ENCODE data around the gene SCD5. TPM values are rescaled to one million over a fixed set of nuclear protein-coding genes. Genes with fewer than 3 reads are reported as not detected.

Gene SCD5
- total and polyA plus RNA-seq, 2 donors (not counting 3 experiments of a cell fraction or from before 2014, with no cell fraction given) = 38.4 to 38.5 TPM

GRCh38 chr4:82765134-82765533, 33.5 kb downstream of the SCD5 start:
- FAIRE-seq = no peak
- BruUV-seq (replicated peaks) = no TSS peak

More at GRCh38 chr4:82765134-82765533, 33.5 kb downstream of the SCD5 start:
- Histone ChIP-seq H3K9me3 (replicated peaks; ENCODE audit: control insufficient read depth, insufficient read depth, low read length) (no peaks in the 10 kb centered on the region), H3K9me1 (replicated peaks; ENCODE audit: control insufficient read depth, extremely low read depth, insufficient read depth, low read length) (no peaks in the 10 kb centered on the region), H2AFZ (ENCODE audit: low read depth, low read length) (no peak overlapping the region), H3K4me2 (ENCODE audit: insufficient read depth, low read length) (no peak overlapping the region), H4K20me1 (replicated peaks; ENCODE audit: control insufficient read depth, extremely low read depth, insufficient read depth, low read length) (no peaks in the 10 kb centered on the region), H3K36me3 (ENCODE audit: control insufficient read depth in 2 of 2, extremely low read depth in 1 of 2, insufficient read depth in 2 of 2, low read length in 2 of 2) (no peaks in the 10 kb centered on the region), H3K4me1 (ENCODE audit: control insufficient read depth, extremely low read depth, insufficient read depth, low read length) (no peaks in the 10 kb centered on the region), H3K27me3 (ENCODE audit: control insufficient read depth in 2 of 2, insufficient read depth in 2 of 2, low read length in 2 of 2) (no peaks in the 10 kb centered on the region), H3K27ac (ENCODE audit: insufficient read depth, low read depth, low read length) (no peak overlapping the region), H3K9ac (replicated peaks; ENCODE audit: extremely low read depth, insufficient read depth, low read length) (no peak overlapping the region), H3K4me3 (replicated peaks in 1 of 3; ENCODE audit: insufficient read depth in 1 of 3, low read depth in 1 of 3, low read length in 3 of 3) (no peak overlapping the region), H3K79me2 (ENCODE audit: control insufficient read depth, insufficient read depth, low read length) (no peaks in the 10 kb centered on the region)
- no peak for TF ChIP-seq MYC (IDR thresholded peaks at IDR 0.05; ENCODE audit: low read depth, low read length)
- no peak for TF ChIP-seq POLR2A (IDR thresholded peaks at IDR 0.05; ENCODE audit: low read depth, low read length)
- TF ChIP-seq JUN (IDR thresholded peaks at IDR 0.05; ENCODE audit: borderline replicate concordance, insufficient read depth, insufficient read length, low read depth) = no peak
- no peak for TF ChIP-seq MAX (IDR thresholded peaks at IDR 0.05; ENCODE audit: insufficient read depth, insufficient read length)
- no peak for TF ChIP-seq FOS (IDR thresholded peaks at IDR 0.05; ENCODE audit: borderline replicate concordance, insufficient read depth, low read length)
- no peak for TF ChIP-seq POLR2AphosphoS5 (IDR thresholded peaks at IDR 0.05; ENCODE audit: insufficient read depth, low read depth, low read length)
- no peak for TF ChIP-seq CTCF (IDR thresholded peaks at IDR 0.05; ENCODE audit: extremely low read depth in 1 of 2, insufficient read depth in 1 of 2, low read depth in 1 of 2, low read length in 2 of 2)
- no peak for TF ChIP-seq GATA2 (IDR thresholded peaks at IDR 0.05; ENCODE audit: insufficient read depth, insufficient read length, low read depth, low read length)
- TF ChIP-seq EZH2 (IDR thresholded peaks at IDR 0.05; ENCODE audit: borderline replicate concordance, low read depth, low read length, severe bottlenecking) = no peak
- POLR2A ChIA-PET = no interaction called here
- dilution Hi-C loops (cut with MboI; ENCODE audit: extremely low pct_ligation_motif_present, low sequenced_read_pairs) (no loop called here), intact Hi-C loops (cut with micrococcal nuclease) (no loop called here)
- CTCF ChIA-PET = no interaction called here
- no peak for DNase-seq (ENCODE audit: low read depth, low spot score)

All from endothelial cell of umbilical vein (primary cell).